NCI-H146 treated with DMSO at 0.1 percent for 48 hours (cell line): ENCODE measurements around the gene CYP20A1.
"Not testable (repeated sequence)": the region's sequence is repeated elsewhere in the genome, so short reads cannot be mapped to it uniquely, and the experiment has no call there.

Experiments used
- DNase-seq: peaks from one replicate; lab custom pipeline; 2025; ENCODE audit not compliant: unreplicated experiment; lab: John Stamatoyannopoulos, UW

Gene CYP20A1

GRCh38 chr2:203280428-203281064 lies 41.7 kb downstream of the CYP20A1 start:
- DNase-seq: no peak

- DNase-seq: no peak
Measured at GRCh38 chr2:203282101-203282500, 43.3 kb downstream of the CYP20A1 start.

DNA sequence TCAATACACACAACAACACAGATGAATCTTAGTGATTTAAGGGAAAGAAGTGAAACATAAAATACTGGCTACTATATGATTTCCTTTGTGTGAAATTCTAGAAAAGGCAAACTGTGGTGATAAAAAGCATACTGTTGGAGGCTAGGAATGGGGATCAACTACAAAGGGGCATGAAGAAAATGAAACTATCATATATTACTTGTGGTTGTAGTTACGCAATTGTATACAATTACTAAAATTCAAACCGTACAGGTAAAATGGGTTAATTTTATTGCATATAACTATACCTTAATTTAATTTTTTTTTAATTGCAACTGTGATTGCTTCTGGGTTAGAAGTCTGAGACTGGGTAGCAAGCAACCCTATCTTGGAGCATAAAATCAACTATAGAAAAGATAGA lies 47.7 kb downstream of the CYP20A1 start:
- no peak for DNase-seq

DNA sequence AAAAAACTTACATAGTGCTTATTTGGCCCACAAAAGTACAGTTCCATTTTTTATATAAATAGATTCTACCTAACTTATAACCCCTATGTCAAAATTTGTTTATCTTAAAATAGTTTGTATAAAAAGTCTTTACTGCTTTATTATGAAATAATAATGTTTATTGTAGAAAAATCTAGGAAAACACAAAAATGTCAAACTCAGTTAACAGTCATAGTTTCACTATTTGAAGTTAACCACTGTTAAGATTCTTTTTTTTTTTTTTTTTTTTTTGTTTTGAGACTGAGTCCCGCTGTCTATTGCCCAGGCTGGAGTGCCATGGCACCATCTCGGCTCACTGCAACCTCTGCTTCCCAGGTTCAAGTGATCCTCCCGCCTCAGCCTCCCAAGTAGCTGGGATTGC lies 62.8 kb downstream of the CYP20A1 start:
- DNase-seq: no peak

- not testable (repeated sequence) for DNase-seq
Measured at GRCh38 chr2:203302586-203302985, 63.8 kb downstream of the CYP20A1 start.

DNA sequence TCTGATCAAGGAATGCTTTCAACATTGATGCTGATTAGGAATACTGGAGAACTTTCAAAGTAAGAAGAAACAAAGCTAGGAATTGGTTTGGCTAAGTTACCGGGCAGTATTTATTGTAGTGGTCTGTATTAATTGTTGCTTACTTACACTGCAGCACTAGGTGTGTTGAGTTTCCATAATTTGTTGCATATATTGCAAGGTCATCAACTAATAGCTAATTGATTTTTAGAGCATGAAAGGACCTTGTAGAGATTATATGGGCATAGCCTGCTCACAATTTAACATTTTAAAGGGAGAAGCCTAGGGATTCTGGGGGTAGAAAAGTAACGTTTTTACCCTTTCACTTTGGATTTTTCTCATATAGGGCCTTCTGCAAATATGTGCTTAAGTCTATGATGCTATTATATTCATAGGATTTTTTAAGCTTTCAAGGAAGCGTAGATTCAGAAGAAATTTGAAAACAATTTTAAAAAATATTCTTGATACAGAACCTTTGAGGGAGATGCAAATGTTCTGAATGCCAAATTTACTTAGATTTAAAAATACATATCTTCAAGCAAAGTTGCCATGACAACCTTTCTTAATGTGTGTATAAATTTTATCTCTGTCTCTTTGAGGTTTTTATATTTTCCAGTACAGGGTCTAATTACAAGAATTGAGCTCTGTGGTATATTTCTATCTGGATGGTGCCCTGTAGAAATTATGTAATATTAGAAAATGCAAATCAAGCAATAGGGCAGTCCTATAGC lies 72.0 kb downstream of the CYP20A1 start:
- no peak for DNase-seq

GRCh38 chr2:203326356-203326755 lies 87.5 kb downstream of the CYP20A1 start:
- no peak for DNase-seq

DNA sequence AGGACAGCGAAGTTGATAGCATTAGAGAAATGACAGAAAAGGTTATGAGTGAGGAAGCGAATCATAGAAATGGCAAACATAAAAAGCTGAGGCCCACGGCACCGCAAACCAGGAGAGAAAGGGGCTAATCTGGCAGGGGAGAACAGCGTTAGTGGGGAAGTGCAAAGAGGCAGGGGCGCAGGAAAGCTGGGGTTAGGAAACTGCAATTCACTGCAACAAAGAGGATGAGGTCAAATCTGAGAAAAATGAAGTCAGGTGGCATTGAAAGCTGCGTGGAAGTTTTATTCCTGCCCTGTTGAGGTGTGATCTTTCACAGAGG lies 88.7 kb downstream of the CYP20A1 start:
- DNase-seq: no peak

DNA sequence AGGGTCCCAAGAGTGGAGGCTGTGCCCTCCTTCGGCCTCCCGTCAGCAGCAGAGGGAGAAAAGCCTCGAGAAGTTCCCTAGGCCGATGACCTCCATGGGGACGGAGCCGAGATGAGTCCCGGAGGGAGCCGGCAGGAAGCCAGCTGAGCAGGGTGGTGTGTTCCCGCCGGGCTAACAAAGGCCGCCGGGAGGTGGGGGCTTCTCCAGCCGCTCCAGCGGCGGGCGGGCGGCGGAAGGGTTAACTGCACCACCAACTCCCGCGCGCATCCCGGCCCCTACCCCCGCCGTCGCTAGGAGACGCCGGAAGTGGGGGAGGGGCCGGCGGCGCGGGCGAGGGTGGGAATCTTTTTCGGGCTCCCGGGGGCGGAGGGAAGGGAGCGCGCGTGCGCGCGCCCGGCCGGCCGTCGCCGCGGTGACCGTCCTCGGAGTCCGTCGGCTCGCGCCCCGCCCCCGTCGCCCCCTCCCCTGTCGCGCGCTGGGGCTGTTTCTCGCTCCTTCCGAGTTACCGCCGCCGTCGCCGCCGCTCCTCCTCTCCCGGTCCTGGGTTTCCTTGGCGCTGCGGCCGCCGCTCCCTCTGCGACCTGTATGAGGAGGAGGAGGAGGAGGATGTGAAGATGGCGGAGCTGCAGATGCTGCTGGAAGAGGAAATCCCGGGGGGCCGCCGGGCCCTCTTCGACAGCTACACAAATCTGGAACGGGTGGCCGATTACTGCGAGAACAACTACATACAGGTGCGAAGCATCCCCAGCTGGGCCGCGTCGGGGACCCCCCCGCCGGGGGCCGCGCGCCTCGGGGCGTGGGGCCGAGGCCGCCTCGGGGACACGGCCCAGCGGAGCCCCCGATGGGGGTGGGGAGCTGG lies 89.3 kb downstream of the CYP20A1 start, which contains the start of gene ABI2:
Gene ABI2 (plus strand): TSS at position 494 of the 859 bp plus-strand sequence. CDS start 121 bp downstream, at position 615.
- DNase-seq: peak; percentile 66

DNA sequence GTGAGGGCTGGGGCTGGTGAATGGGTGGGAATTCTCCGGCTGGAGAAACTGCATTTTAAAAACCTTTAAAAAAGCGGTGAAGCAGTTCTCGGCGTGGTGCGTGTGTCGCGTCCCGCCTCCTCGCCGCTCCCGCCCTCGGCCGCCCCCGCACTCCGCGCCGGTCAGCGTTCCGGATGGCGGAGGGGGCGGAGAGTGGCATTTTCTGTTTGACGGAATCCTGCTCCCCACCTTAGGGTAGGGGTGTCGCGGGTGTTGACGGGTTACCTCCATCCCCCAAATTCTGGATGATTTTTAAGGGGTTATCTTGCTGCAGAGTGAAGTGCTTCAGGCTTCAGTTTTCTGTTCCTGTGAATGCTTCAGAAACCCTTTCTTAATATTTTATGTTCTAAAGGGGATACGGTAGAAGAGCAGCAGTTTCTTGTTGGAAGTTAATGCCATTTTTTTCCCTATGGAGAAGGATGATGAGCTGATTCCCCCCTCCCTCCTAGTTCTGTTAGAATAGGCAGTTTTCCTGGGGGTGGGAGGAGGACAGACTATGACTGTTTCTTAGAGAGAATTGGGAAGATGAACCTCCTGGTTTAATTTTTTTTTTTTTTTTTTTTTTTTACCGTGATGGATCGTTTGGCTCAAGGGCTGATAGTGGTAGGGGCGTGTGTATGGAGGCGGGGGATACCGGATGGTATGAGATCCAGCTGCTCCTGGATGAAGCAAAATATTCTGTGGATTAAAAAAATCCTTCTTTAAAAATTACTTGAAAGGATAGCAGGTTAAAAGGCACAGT lies 90.1 kb downstream of the CYP20A1 start:
- peak; percentile 32 for DNase-seq

DNA sequence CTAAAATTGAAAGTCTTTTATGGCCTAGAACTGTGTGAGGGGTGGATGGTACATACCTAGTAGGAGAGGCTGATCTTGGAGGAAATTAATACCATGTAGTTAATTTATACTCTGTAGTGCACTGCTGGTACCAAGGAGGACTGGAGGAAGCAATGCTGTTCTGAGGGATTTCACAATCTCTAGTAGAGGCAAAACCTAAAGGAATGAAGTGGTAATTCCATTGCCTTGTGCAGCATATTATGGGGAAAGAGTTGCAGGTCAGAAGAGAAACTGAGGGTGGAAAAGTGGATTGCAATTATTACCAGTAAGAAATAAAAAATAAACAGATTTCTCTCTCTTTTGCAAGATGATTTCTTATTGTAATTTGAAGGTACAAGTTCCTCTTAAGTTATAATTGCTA lies 91.6 kb downstream of the CYP20A1 start:
- no peak for DNase-seq

DNA sequence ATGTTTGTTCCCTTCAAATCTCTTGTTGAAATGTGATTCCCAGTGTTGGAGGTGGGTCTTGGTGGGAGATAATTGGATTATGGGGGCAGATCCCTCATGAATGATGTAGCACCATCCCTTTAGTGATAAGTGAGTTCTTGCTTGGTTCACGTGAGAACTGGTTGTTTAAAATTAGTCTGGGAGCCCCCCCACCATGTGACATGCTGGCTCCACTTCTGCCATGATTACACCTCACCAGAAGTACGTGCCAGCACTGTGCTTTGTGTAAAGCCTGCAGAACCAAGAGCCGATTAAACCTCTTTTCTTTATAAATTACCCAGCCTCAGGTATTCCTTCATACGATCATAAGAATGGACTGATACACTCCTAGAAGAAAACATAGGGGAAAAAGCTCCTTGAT lies 99.5 kb downstream of the CYP20A1 start:
- DNase-seq: no peak

GRCh38 chr2:203340791-203341487 lies 102.1 kb downstream of the CYP20A1 start:
- DNase-seq: no peak

DNA sequence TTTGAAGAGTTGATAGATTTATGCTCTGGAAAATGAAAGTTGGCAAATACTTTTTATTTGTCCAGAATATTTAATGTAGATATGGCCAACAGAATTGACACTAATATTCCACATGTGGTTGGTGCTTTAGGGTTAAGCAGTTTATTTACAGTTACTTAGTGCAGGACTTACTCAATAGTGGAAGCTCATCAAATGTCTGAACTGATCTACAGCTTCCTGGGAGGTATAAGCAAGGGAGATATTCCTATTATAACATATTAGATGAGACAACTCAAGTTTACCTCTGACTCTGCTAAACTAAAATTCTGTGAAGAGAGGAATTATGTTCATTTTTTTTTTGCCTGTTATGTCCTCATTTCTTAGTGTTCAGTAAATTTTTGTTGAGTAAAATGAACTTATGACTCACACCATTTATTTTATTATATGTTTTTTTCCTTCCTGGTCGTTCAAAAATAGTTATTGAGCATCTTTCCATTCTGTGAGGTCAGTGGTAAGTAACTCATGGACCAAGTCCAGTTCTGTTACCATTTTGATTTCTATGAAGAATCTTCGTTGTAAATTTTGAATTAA lies 103.0 kb downstream of the CYP20A1 start:
- no peak for DNase-seq

DNA sequence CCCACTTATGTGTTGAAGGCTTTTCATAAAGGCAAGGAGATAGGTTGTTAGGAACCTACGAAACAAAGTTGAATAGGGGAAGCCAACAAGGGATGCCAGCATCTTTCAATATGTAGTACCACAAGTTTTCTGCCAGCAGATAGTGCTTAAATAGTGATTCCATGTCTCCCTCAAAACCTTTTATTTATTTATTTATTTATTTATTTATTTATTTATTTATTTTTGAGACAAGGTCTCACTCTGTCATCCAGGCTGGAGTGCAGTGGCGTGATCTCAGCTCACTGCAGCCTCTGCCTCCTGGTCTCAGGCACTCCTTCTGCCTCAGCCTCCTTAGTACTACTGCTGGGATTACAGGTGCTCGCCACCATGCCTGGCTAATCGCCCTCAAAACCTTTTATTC lies 103.6 kb downstream of the CYP20A1 start:
- not testable (repeated sequence) for DNase-seq

GRCh38 chr2:203344667-203345066 lies 105.8 kb downstream of the CYP20A1 start:
- DNase-seq: no peak

DNA sequence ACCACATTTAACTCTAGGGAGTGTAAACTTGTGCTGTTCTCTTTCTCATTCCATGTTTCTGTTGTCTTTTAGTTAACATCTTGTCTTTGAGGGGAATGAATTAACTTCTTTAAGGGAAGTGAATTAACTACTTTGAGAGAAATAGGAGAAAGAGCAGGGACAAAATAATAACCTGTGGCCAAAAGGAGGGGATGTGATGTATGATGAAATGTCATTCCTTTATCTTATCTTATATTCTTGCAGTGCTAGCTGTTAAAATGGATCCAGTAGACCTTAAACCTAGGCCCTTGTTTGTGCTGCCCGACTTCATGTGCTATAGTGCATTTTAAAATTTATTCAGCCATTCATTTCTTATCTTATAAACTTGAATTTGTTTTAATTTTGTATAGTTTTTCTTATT lies 107.8 kb downstream of the CYP20A1 start:
- DNase-seq: no peak

- DNase-seq: no peak
Measured at GRCh38 chr2:203347375-203347774, 108.6 kb downstream of the CYP20A1 start.

DNA sequence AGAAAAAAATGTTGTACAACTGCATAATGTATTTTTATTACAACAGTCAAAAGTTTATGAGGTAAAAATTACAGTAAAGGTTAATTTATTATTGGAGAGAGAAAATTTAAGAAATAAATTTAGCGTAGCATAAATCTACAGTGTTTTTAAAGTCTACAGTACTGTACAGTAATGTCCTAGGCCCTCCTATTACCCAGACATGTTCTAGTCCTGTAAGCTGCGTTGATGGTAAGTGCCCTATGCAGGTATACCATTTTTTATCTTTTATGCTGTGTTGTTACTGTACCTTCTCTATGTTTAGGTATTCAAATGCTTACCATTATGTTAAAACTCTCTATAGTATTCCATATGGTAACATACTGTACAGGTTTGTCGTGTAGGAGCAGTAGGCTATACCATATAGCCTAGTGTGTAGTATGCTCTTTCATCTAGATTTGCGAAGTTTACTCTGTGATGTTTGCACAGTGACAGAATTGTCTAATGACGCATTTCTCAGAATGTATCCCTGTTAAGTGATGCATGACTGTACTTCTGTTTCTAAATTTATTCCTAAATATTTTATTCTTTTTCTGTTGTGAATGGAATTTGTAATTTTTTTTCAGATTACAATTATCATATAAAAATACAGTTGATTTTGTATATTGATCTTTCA lies 113.9 kb downstream of the CYP20A1 start:
- DNase-seq: peak; percentile 15

DNA sequence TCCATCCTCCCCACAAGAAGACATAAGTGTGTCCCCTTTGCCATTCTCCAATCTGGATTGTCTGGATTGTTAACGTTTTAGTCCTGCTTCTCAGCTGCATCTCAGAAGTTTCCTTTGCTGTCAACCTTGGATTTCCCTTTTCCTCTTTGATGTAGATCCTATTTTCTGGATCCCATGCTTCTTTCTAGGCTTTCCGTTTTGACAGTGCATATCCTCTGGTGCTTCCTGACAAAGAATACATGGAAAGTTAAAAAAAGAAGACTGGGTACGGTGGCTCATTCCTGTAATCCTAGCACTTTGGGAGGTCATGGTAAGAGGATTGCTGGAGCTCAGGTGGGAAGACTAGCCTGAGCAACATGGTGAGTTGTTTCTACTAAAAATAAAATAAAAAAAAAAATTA lies 116.1 kb downstream of the CYP20A1 start:
- no peak for DNase-seq
